Gastroesophageal sphincter (tissue), 4 donors: Measurements from ENCODE around the gene GSTCD. TPM values are rescaled to one million over a fixed set of nuclear protein-coding genes. Genes with fewer than 3 reads are reported as not detected.
A peak's percentile ranks its signal among the peaks of the same experiment; 100 is the strongest.

ENCODE experiments used
- ATAC-seq: fragments of 150-250 bp; one replicate; pipeline ENCODE4 v1.9.1; 2016; ENCODE audit warnings: mild to moderate bottlenecking, moderate library complexity
- H3K27ac ChIP-seq, 4 donors: fragments of 200-600 bp; sonication (generic) in 3 of 4; 1 replicate in 3 of 4; 2 replicates in 1 of 4; pipeline ENCODE4 v1.5.1; 2016 to 2019
- H3K27me3 ChIP-seq: fragments of 200-600 bp; sonication (generic); one replicate; pipeline ENCODE4 v1.5.1; 2019
- H3K36me3 ChIP-seq, 2 donors: fragments of 200-600 bp; sonication (generic); one replicate each; pipeline ENCODE4 v1.5.1; 2019; ENCODE audit warnings: control low read depth in 1 of 2
- H3K4me1 ChIP-seq, 3 donors: fragments of 200-600 bp; sonication (generic); 1 replicate in 2 of 3; 2 replicates in 1 of 3; pipeline ENCODE4 v1.5.1; 2016 to 2019; ENCODE audit warnings: control low read depth in 2 of 3
- H3K4me3 ChIP-seq, 2 donors: fragments of 200-600 bp; sonication (generic); one replicate each; pipeline ENCODE4 v1.5.1; 2019; ENCODE audit warnings: mild to moderate bottlenecking in 1 of 2, moderate library complexity in 1 of 2
- H3K9me3 ChIP-seq, 3 donors: fragments of 200-600 bp; sonication (generic); one replicate each; pipeline ENCODE4 v1.5.1; 2017 to 2019; ENCODE audit warnings: control low read depth in 2 of 3
- EP300 ChIP-seq: sonication (generic); formaldehyde crosslinking; IDR thresholded peaks from one replicate; pipeline ENCODE4 v1.6.1; 2017; ENCODE audit warnings: antibody characterized with exemption, mild to moderate bottlenecking
- POLR2A ChIP-seq, 2 donors: fragments of 450-650 bp; IDR thresholded peaks; one replicate each; pipeline ENCODE4 v1.6.1; 2017; ENCODE audit warnings: antibody characterized with exemption in 2 of 2, mild to moderate bottlenecking in 2 of 2, moderate library complexity in 1 of 2
- POLR2AphosphoS5 ChIP-seq: sonication (generic); formaldehyde crosslinking; IDR thresholded peaks from one replicate; pipeline ENCODE4 v1.6.1; 2017; ENCODE audit warnings: antibody characterized with exemption
- WGBS, 2 donors: methylation state at CpG; one replicate each; pipeline ENCODE4 v1.1.5; 2018; ENCODE audit warnings: low coverage in 1 of 2; 5-methylcytosine and 5-hydroxymethylcytosine counted together
- total RNA-seq, 4 donors: library from RNA; depleted of rRNA; stranded (reverse); fragments of >200 nt; gene quantifications; one replicate each; pipeline ENCODE4 v1.1.0, GENCODE V29; 2016
- TF ChIP-seq, protein P1 (sequence below), 4 experiments: fragments of 200-600 bp in 2 of 4; fragments of 450-650 bp in 2 of 4; sonication (generic) in 1 of 4; IDR thresholded peaks; one replicate each; pipeline ENCODE4 v1.5.1; 2017 to 2019; ENCODE audit warnings: antibody characterized with exemption in 4 of 4, mild to moderate bottlenecking in 2 of 4, moderate library complexity in 2 of 4

The GSTCD gene
- total RNA-seq, 4 donors from 2014 or later: 11.1 to 12.9 (median 12.2) TPM

DNA sequence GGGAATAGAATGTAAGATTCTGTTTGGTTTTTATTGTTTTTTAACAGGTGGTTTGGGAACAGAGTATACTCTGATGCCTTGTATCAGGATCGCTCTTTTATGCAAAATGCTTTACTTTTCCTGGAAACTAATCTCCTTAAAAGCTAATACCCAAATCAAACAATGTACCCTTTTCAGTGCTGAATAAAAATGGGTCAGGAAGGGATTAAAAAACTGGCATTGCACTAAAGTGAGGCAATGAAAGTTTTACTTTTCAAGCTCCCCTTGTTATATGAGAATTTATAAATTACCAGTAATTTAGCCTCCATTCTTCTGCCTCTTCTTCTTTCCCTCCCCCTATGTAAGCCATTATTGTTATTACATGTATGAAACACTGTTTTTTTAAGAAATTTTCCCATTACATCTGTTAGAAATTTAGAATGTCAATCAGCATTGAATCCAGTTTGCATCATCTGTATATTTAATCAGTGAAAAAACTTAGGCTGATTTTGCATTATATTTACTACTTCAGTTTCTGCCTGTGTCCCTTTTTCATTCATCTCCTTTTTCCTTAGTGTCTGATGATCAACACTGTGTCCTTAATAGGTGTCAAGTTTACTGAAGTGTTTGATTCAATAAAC lies 97.0 kb downstream of the GSTCD start:
- WGBS, 2 donors: 67 to 89% methylated on average over 1 of the region's 1 CpG
- TF ChIP-seq EP300 (no peak), POLR2A (IDR thresholded peaks at IDR 0.05) (no peak), POLR2AphosphoS5 (no peak)
- TF ChIP-seq, protein P1, sequence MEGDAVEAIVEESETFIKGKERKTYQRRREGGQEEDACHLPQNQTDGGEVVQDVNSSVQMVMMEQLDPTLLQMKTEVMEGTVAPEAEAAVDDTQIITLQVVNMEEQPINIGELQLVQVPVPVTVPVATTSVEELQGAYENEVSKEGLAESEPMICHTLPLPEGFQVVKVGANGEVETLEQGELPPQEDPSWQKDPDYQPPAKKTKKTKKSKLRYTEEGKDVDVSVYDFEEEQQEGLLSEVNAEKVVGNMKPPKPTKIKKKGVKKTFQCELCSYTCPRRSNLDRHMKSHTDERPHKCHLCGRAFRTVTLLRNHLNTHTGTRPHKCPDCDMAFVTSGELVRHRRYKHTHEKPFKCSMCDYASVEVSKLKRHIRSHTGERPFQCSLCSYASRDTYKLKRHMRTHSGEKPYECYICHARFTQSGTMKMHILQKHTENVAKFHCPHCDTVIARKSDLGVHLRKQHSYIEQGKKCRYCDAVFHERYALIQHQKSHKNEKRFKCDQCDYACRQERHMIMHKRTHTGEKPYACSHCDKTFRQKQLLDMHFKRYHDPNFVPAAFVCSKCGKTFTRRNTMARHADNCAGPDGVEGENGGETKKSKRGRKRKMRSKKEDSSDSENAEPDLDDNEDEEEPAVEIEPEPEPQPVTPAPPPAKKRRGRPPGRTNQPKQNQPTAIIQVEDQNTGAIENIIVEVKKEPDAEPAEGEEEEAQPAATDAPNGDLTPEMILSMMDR (IDR thresholded peaks at IDR 0.05): no peak
- no peak for ATAC-seq
- Histone ChIP-seq H3K36me3 (no peaks in the 10 kb centered on the region), H3K9me3 (no peaks in the 10 kb centered on the region), H3K27me3 (no peaks in the 10 kb centered on the region), H3K4me3 (no peak overlapping the region), H3K4me1 (peaks cover 0 to 28% (median 3%) of the 10 kb centered on the region in 3 donors), H3K27ac (no peak overlapping the region)

DNA sequence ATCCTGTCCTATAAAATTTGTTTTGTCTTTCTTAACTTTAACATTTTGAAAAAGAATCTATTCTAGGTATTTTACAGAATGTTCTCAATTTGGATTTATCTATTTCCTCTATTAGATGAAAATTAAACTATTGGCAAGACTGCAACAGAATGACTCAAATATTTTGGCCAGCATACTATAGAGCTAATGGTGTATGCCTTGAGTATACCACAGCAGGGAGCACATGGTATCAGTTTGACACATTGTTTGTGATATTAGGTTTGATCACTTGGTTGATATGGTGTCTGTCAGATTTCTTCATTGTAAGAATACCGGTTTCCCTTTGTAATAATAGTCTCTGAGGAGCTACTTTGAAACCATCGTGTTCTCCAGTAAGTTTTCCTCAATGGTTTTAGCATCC lies 98.9 kb downstream of the GSTCD start:
- no peak for TF ChIP-seq POLR2AphosphoS5
- no peak for TF ChIP-seq EP300
- no peak for TF ChIP-seq POLR2A (IDR thresholded peaks at IDR 0.05)
- TF ChIP-seq, protein P1 (IDR thresholded peaks at IDR 0.05): no peak
- Histone ChIP-seq H3K4me1 (peaks cover 0 to 28% (median 3%) of the 10 kb centered on the region in 3 donors), H3K36me3 (no peaks in the 10 kb centered on the region), H3K9me3 (no peaks in the 10 kb centered on the region), H3K4me3 (no peak overlapping the region), H3K27ac (peak overlapping the region in 2 of 4 donors; percentile 70 to 73), H3K27me3 (no peaks in the 10 kb centered on the region)
- WGBS, 2 donors: 77 to 79% methylated on average over 2 of the region's 2 CpGs
- ATAC-seq: no peak

DNA sequence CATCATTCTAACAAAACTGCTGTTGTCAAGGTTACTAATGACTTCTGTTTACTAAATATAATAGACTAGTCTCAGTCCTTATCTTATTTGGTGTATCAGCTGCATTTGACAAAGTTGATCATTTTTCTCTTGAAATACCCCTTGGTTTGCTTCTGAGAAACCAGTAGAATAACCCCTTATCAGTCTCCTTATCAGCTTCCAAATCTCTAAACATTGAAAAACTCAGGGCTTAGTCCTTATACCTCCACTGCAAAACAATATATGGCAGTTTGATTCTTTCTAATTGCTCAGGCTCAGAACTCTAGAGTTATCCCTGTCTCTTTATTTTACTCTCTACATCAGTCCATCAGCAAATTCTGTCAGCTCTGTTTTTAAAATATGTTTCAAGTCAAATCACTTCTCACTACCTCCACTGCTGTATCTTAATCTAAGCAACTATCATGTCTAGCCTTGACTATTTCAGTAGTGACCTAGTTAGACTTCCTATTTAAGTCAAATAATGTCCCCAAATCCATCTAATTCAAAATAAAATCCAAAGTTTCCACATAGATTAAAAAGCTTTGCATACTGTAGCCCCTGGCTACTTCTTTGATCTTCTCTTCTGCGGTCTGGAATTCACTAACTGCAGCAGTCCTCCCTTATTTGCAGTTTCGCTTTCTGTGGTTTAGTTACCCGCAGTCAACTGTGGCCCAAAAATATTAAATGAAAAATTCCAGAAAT lies 99.6 kb downstream of the GSTCD start:
- Histone ChIP-seq H3K27ac (peak overlapping the region; percentile 70 to 73 (median 72)), H3K4me1 (peaks cover 0 to 28% (median under 1%) of the 10 kb centered on the region in 3 donors), H3K27me3 (no peaks in the 10 kb centered on the region), H3K4me3 (peak overlapping the region; percentile 31), H3K36me3 (no peaks in the 10 kb centered on the region), H3K9me3 (no peaks in the 10 kb centered on the region)
- peak; percentile 24 for ATAC-seq
- 17 to 36% methylated on average over 3 of the region's 3 CpGs for WGBS, 2 donors
- TF ChIP-seq POLR2A (IDR thresholded peaks at IDR 0.05) (no peak), POLR2AphosphoS5 (no peak), EP300 (no peak)
- TF ChIP-seq, protein P1 (IDR thresholded peaks at IDR 0.05): no peak

DNA sequence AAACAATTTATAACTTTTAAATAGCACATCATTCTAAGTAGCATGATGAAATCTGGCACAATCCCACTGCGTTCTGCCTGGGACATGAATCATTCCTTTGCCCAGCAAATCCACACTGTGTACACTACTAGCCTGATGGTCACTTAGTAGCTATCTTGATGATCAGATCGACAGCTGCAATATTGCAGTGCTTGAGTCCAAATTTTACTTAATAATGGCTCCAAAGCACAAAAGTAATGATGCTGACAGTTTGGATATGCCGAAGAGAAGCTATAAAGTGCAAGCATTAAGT lies 100.1 kb downstream of the GSTCD start:
- peak overlapping the region; percentile 70 to 73 (median 72) for H3K27ac ChIP-seq

More for the DNA sequence above, 100.1 kb downstream of the GSTCD start:
- Histone ChIP-seq H3K36me3 (no peaks in the 10 kb centered on the region), H3K4me3 (peak overlapping the region; percentile 31), H3K4me1 (peaks cover 0 to 28% (median 0%) of the 10 kb centered on the region in 3 donors), H3K27me3 (no peaks in the 10 kb centered on the region), H3K9me3 (no peaks in the 10 kb centered on the region)
- 5 to 30% methylated on average over 3 of the region's 3 CpGs for WGBS, 2 donors
- ATAC-seq: peak; percentile 88
- TF ChIP-seq POLR2AphosphoS5: peak; percentile 87
- TF ChIP-seq, protein P1 (IDR thresholded peaks at IDR 0.05): no peak
- TF ChIP-seq EP300: no peak
